CD4-positive, alpha-beta T cell (primary cell): ENCODE data around the gene BRD7. TPM values are rescaled to one million over a fixed set of nuclear protein-coding genes. Genes with fewer than 3 reads are reported as not detected.

Experiments
- ATAC-seq: fragments of 200-7000 bp; cut with Tn5 transposase; one replicate; pipeline ENCODE4 v1.10.0; 2022; ENCODE audit warnings: mild to moderate bottlenecking; ENCODE audit not compliant: poor library complexity
- CTCF ChIA-PET: fragments of 350-600 bp; sonication (Branson Sonifier 250); formaldehyde crosslinking; loops from one replicate; lab custom pipeline; 2021; ENCODE audit warnings: antibody characterized with exemption, inconsistent platforms; lab: Charles Lee
- POLR2A ChIA-PET: fragments of 350-600 bp; sonication (Branson Sonifier 250); formaldehyde crosslinking; loops from one replicate; lab custom pipeline; 2021; ENCODE audit warnings: antibody characterized with exemption, inconsistent platforms; lab: Charles Lee
- DNase-seq, 14 experiments: peaks; one replicate each; pipeline ENCODE4 v3.0.0-alpha.2; 2013 to 2020; ENCODE audit warnings: mixed read lengths in 2 of 14
- H3K27ac ChIP-seq, 2 donors: one replicate each; pipeline versions ENCODE4 v1.5.1 to v1.7.0; 2013; ENCODE audit warnings: low read length in 2 of 2, low read depth in 1 of 2, mild to moderate bottlenecking in 1 of 2
- H3K27me3 ChIP-seq, 2 experiments: 1 replicate in 1 of 2; 2 replicates in 1 of 2; pipeline versions ENCODE4 v1.6.1 to v1.7.0; 2013; ENCODE audit warnings: low read length in 2 of 2, control low read depth in 1 of 2, mild to moderate bottlenecking in 1 of 2, moderate library complexity in 1 of 2; ENCODE audit not compliant: insufficient read depth in 2 of 2, control insufficient read depth in 1 of 2
- H3K36me3 ChIP-seq: one replicate; pipeline ENCODE4 v1.6.1; 2013; ENCODE audit warnings: low read length, control low read depth; ENCODE audit not compliant: insufficient read depth
- H3K4me1 ChIP-seq: one replicate; pipeline ENCODE4 v1.6.1; 2013; ENCODE audit warnings: low read length, control low read depth; ENCODE audit not compliant: insufficient read depth
- H3K4me3 ChIP-seq: one replicate; pipeline ENCODE4 v1.5.1; 2013; ENCODE audit warnings: mild to moderate bottlenecking, low read length, moderate library complexity
- H3K9me3 ChIP-seq, 2 experiments: 1 replicate in 1 of 2; 2 replicates in 1 of 2; pipeline versions ENCODE4 v1.6.1 to v1.7.0; 2013; ENCODE audit warnings: low read length in 2 of 2, mild to moderate bottlenecking in 2 of 2, control low read depth in 1 of 2, moderate library complexity in 1 of 2; ENCODE audit not compliant: control insufficient read depth in 1 of 2, insufficient read depth in 1 of 2
- H3K27ac Mint-ChIP-seq: one replicate; pipeline ENCODE4 v1.8.0; 2020; ENCODE audit warnings: mixed read lengths
- H3K27me3 Mint-ChIP-seq: one replicate; pipeline ENCODE4 v1.8.0; 2021; ENCODE audit warnings: mixed read lengths
- H3K36me3 Mint-ChIP-seq: one replicate; pipeline ENCODE4 v1.8.0; 2021; ENCODE audit warnings: low read depth, mixed read lengths
- H3K4me1 Mint-ChIP-seq: one replicate; pipeline ENCODE4 v1.8.0; 2021; ENCODE audit warnings: low read depth, mixed read lengths
- H3K4me3 Mint-ChIP-seq: one replicate; pipeline ENCODE4 v1.8.0; 2020; ENCODE audit warnings: mild to moderate bottlenecking, mixed read lengths
- H3K9me3 Mint-ChIP-seq: one replicate; pipeline ENCODE4 v1.8.0; 2020; ENCODE audit warnings: mixed read lengths
- CTCF ChIP-seq: fragments of 200-600 bp; IDR thresholded peaks from one replicate; pipeline ENCODE4 v1.8.0; 2022; ENCODE audit warnings: antibody characterized with exemption, mild to moderate bottlenecking
- intact Hi-C, 2 experiments: fragments of 100-400 bp; cut with DNase I in 1 of 2; cut with micrococcal nuclease in 1 of 2; formaldehyde crosslinking; loops; one replicate each; pipeline versions ENCODE4 v1.15.1 to v1.9.0; 2023 to 2025; cut with DNase I, micrococcal nuclease
- total RNA-seq, 174 experiments: library from RNA in 2 of 174; stranded (reverse) in 2 of 174; gene quantifications; one replicate each; pipeline ENCODE4 v1.2.3 and lab custom pipeline; 2021 to 2026

Gene BRD7
- total RNA-seq, 2 experiments from 2014 or later: 95.4 to 103 TPM

- Mint-ChIP-seq H3K36me3 (no peaks in the 10 kb centered on the region), H3K27me3 (no peaks in the 10 kb centered on the region), H3K4me1 (no peaks in the 10 kb centered on the region), H3K9me3 (peaks cover 7% of the 10 kb centered on the region), H3K27ac (no peak overlapping the region), H3K4me3 (no peak overlapping the region)
- intact Hi-C loops: no loop called here
- ATAC-seq (no peak), DNase-seq (no peak)
- no peaks in the 10 kb centered on the region for H3K4me1 ChIP-seq
- peaks cover 0 to 8% of the 10 kb centered on the region in 2 experiments for H3K9me3 ChIP-seq
- ChIA-PET CTCF (no interaction called here), POLR2A (no interaction called here)
- H3K4me3 ChIP-seq: no peak overlapping the region
- H3K27me3 ChIP-seq: no peaks in the 10 kb centered on the region
- H3K27ac ChIP-seq: no peak overlapping the region
- H3K36me3 ChIP-seq: no peaks in the 10 kb centered on the region
- TF ChIP-seq CTCF: no peak
Measured at GRCh38 chr16:50411034-50411433, 42.2 kb upstream of the BRD7 start.

- intact Hi-C loops: no loop called here
- H3K4me3 ChIP-seq: no peak overlapping the region
- CTCF ChIA-PET: no interaction called here
- no peaks in the 10 kb centered on the region for H3K27me3 ChIP-seq
- Mint-ChIP-seq H3K4me1 (no peaks in the 10 kb centered on the region), H3K27ac (no peak overlapping the region), H3K27me3 (no peaks in the 10 kb centered on the region), H3K9me3 (peaks cover 7% of the 10 kb centered on the region), H3K36me3 (no peaks in the 10 kb centered on the region), H3K4me3 (no peak overlapping the region)
- ATAC-seq: no peak
- POLR2A ChIA-PET: no interaction called here
- TF ChIP-seq CTCF: no peak
- DNase-seq: no peak
- H3K27ac ChIP-seq: no peak overlapping the region
- H3K36me3 ChIP-seq: no peaks in the 10 kb centered on the region
- H3K4me1 ChIP-seq: no peaks in the 10 kb centered on the region
- H3K9me3 ChIP-seq: no peaks in the 10 kb centered on the region
Measured at GRCh38 chr16:50408001-50408561, 39.3 kb upstream of the BRD7 start.

GRCh38 chr16:50407351-50407750, 38.6 kb upstream of the BRD7 start:
- no peak overlapping the region for H3K27ac ChIP-seq
- H3K36me3 ChIP-seq: no peaks in the 10 kb centered on the region
- Mint-ChIP-seq H3K4me3 (no peak overlapping the region), H3K9me3 (peaks cover 7% of the 10 kb centered on the region), H3K27me3 (no peaks in the 10 kb centered on the region), H3K4me1 (no peaks in the 10 kb centered on the region), H3K27ac (no peak overlapping the region), H3K36me3 (no peaks in the 10 kb centered on the region)
- intact Hi-C loops: no loop called here
- H3K27me3 ChIP-seq: no peaks in the 10 kb centered on the region
- TF ChIP-seq CTCF: no peak
- CTCF ChIA-PET: no interaction called here
- POLR2A ChIA-PET: no interaction called here
- no peaks in the 10 kb centered on the region for H3K9me3 ChIP-seq
- ATAC-seq (no peak), DNase-seq (no peak)
- no peak overlapping the region for H3K4me3 ChIP-seq
- no peaks in the 10 kb centered on the region for H3K4me1 ChIP-seq
